Kasumi-1 (cell line): Measurements from ENCODE around the gene BTN1A1.
"Not testable (repeated sequence)": the region's sequence is repeated elsewhere in the genome, so short reads cannot be mapped to it uniquely, and the experiment has no call there.

ENCODE experiments used
- DNase-seq, 2 experiments: peaks; one replicate each; lab custom pipeline; 2025; lab: John Stamatoyannopoulos, UW

The BTN1A1 gene, protein sequence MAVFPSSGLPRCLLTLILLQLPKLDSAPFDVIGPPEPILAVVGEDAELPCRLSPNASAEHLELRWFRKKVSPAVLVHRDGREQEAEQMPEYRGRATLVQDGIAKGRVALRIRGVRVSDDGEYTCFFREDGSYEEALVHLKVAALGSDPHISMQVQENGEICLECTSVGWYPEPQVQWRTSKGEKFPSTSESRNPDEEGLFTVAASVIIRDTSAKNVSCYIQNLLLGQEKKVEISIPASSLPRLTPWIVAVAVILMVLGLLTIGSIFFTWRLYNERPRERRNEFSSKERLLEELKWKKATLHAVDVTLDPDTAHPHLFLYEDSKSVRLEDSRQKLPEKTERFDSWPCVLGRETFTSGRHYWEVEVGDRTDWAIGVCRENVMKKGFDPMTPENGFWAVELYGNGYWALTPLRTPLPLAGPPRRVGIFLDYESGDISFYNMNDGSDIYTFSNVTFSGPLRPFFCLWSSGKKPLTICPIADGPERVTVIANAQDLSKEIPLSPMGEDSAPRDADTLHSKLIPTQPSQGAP

DNA sequence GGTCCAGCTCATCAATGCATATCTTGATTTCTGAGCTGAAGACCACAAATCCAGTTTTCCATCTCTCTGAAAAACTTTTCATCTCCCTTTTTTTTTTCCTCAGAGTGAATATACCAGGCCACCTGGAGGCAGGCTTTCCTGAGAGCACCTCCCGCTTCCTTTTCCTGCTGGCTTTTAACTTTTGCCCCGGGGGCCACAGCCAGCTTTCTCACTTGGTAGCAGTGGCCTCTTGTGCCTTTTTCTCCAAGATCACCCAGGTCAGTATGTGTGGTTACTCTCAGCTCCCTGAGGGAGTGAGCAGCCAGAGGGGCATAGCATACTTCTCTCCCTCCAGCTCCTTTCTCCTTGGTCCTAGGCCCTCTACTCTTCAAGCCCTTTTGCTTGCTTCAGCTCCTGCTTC lies at the start of gene BTN1A1:
Gene BTN1A1, plus strand, starts transcription at position 202 of the 400 bp plus-strand sequence. CDS start 984 bp downstream, outside the sequence.
- DNase-seq = no peak

DNA sequence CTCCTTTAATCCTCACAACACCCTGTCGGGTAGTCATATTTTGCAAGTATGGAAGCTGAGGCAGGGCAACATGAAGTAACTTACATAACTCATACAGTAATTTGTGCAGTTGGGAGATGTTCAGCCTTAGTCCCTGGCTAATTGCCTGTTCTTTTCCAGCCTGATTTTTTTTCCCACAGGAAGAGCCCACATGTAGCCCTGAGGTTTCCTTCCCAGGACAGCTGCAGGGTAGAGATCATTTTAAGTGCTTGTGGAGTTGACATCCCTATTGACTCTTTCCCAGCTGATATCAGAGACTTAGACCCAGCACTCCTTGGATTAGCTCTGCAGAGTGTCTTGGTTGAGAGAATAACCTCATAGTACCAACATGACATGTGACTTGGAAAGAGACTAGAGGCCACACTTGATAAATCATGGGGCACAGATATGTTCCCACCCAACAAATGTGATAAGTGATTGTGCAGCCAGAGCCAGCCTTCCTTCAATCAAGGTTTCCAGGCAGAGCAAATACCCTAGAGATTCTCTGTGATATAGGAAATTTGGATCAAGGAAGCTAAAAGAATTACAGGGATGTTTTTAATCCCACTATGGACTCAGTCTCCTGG lies 47.4 kb upstream of the BTN1A1 start:
- no peak for DNase-seq

DNA sequence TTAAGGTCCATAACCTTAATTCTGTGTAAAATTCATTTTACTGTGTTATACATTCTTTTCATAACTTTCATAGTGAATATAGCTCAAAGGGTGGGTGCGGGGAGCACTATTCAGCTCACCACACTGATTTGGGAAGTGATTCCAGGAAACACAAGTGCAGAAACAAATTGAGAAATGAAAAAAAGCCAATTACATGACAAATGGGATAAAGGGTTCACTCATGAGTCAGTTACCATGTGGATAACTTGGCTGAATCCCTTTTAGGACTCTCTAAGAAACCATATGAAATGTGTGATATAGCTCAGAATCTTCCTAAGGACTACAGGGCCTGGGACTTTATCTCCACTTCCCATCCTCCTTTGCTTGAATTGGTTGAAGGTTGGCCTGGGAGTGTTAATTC lies 45.5 kb upstream of the BTN1A1 start:
- no peak for DNase-seq

DNA sequence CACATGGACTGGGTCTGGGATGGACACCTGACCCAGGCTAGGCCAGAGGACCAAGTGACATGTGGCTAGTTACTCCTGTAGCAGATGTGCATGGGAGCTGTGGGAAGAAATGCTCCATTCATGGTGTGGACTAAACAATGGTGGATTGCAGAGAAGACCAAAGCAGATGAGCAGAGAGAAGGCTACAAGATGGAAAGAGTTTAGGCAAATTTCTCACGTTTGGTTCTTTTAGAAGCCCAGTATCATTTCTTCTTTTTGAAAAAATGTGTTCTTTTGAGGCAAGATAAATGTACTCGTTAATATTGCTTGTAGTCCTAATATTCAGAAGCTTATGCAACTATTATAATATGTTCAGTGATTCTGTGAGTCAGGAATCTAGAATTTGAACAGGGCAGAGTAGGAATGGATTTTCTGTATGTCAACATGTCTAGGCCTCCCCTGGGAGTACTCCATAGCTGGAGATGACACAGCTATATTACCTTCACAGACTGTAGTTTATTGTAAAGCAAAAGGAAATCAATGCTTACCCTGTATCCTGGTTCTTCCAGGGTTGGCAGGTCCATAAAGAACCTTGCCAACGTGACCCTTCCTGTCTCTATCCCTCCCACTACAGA lies 44.6 kb upstream of the BTN1A1 start:
- DNase-seq = no peak

DNA sequence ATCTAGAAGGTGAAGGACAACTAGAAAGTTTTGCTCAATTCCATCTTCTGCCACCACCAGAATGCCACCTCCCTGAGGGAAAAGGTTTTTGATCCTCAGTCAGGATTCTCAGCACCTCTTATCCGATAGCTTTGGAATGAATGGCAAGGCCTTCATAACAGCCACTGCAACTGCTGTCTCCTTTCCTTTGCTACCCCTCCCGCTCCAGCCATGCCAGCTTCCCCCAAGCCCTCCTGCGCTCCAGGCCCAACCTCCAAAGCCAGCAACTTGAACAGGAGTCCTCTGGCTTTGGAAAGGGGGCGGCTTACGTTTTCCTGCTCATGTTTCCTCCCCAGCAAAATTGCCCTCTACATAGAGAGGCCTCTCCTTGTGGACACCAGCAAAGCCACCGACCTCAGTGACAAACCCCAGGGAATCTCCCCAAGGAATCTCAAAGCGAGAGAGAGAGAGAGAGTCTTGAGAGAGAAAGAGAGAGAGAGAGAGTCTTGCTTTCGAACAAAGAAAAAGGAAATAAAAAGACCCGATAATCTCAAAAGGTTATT lies 42.8 kb upstream of the BTN1A1 start:
- DNase-seq = peak in 1 of 2 experiments; percentile 46

DNA sequence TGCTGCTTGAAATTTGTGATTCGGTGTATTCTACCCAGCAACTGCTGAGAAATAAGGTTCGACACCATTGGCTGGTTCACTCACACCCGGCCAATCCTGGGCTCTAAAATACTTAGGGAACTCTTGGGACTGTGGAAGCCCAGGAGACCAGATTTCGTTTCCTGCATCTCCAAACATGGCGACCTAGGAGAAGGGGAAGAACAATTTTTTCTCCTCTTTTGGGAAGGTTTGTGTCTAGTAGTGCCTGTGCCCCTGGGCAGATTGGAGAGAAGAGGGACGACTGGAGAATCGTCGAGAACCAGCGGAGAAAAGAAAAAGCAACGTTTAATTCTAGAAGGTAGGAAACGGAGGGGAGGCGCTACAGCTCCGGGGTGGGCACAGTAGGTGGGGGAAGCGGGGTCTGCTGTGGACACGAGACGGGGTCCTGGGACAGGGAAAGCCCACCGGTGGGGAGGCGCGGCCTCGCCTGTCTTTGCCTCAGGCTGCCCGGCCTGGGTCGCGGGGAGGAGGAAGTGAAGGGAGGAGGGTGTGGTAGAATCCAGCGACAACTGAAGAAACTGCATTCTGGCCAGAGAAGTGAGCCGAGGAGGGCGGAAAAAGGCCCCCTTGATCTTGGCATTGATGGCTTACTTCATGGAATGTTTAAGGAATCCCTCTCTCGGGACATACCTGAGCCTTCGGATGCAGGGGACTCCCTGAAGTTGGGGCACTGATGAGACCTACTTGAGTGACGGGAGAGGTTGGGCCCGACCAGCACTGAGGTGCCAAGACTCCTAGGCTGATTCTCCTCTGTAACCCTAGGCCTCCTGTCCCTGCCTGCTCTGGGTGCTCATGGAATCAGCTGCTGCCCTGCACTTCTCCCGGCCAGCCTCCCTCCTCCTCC lies 42.1 kb upstream of the BTN1A1 start, which contains the start of gene BTN2A1:
Gene BTN2A1, plus strand, starts transcription at position 150 of the 883 bp plus-strand sequence. Its CDS starts 682 bp downstream, at position 832.
- DNase-seq = peak; percentile 93 to 95

DNA sequence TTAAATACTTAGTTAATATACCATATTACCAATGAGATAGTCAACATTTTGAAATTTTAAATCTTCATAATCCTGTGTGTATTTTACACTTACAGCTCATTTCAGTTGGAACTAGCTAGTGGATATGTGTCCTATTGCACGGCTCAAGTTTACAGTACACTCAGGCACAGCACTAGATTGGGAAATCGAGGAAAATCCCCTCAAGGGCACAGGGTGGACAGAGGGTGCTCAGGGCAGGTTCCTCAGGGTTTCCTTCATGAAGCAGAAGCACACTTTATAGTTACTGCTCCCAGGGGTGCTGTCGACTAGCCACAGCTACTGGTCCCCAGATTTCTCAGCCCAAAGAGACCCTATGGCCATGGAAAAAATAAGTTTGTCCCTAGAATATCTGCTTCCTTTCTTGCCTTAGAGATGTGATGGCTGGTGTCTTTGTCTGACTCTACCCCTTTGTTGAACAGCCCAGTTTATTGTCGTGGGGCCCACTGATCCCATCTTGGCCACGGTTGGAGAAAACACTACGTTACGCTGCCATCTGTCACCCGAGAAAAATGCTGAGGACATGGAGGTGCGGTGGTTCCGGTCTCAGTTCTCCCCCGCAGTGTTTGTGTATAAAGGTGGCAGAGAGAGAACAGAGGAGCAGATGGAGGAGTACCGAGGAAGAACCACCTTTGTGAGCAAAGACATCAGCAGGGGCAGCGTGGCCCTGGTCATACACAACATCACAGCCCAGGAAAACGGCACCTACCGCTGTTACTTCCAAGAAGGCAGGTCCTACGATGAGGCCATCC lies 40.9 kb upstream of the BTN1A1 start:
- no peak for DNase-seq

DNA sequence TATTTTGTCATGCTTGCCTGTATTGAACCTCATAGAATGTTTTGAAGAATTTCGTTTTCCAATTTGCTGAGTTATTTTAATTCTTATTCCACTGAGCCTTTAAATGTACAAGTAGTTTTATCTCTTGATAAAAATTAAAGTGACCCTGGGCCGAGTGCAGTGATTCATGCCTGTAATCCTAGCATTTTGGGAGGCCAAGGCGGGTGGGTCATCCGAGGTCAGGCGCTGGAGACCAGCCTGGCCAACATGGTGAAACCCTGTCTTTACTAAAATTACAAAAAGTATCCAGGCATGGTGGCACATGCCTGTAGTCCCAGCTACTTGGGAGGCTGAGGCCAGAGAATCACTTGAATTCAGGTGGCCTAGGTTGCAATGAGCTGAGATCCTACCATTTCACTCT lies 38.8 kb upstream of the BTN1A1 start:
- DNase-seq = not testable (repeated sequence)

DNA sequence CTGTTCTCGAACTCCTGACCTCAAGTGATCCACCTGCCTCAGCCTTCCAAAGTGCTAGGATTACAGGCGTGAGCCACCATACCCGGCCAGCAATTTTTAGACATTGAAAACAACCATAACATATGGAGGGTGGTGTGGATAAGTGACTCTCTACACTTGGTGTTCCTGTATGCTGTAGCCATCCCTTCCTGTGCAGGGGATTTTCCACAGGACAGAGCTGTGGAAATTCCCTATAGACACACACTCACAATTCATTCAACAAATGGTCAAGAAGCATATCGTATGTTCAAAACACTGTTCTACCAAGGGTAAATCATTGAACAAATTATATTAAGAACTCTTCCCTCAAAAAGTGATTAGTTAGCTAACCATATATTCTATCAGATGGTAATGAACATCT lies 36.1 kb upstream of the BTN1A1 start:
- DNase-seq = no peak

DNA sequence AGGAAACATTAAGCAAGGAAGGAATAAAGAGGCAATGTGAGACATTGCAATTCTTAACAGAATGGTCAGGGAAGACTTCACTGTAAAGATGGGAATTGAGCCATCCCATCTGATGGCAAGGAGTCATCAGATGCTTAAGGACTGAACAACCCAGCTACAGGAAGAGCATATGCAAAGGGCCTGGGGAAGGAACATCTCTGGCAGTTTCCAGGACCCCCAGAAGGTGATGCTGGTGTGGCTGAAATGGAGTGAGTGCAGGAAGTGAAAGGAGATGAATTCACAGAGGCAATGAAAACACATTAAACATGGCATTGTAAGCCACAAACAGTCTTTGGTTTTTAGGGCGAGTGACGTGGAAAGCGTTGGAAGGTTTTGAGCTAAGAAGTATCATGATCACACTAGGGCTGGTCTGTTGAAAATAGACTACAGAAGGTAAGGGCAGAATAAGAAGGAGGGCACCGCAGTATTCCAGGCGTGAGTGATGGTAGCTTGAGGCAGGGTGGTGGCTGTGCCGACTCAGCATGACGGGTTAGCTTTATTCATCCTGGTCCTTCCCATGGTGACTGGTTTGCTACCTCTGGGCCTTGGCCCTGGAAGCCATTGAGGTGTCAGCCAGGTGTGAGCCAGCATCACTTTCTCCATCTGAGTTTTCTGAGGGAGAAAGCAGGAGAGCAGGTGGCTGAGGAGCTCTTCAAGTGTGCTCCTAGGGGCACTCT lies 35.5 kb upstream of the BTN1A1 start:
- no peak for DNase-seq

DNA sequence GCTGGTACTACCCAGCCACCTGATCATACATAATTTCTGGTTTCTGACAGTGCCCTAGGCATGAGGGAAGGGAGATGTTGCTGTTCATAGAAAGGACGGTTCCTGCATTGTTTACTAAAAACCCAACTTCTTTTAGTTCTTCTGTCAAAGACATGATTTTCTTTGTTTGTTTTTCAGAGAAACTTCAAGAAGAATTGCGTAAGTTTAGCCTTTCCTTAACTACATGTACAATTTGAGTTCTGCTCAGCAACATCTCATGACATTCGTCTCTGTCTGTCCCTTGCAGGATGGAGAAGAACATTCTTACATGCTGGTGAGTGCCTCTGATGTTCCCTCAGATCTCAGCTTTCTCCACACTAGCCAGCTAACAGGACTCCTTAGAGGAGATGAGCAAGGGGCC lies 34.3 kb upstream of the BTN1A1 start:
- no peak for DNase-seq

DNA sequence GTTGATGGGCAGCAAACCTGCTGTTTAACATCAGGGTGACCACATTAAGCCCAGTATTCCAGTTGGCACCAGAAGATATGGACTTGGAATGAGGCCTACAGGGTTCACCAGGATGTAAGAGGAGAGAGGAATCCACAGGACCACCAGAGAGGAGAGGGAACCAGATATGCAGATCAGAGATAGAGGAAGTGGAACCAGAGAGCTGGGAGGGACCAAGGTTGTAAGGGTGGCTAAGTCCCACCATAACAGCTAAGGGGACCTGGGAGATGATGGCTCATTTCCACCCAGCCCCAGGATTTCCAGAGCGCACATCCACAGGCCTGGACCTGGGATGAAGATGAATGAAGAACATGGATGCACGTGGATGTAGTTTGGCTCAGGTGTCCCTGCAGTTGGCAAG lies 31.3 kb upstream of the BTN1A1 start:
- DNase-seq = no peak

DNA sequence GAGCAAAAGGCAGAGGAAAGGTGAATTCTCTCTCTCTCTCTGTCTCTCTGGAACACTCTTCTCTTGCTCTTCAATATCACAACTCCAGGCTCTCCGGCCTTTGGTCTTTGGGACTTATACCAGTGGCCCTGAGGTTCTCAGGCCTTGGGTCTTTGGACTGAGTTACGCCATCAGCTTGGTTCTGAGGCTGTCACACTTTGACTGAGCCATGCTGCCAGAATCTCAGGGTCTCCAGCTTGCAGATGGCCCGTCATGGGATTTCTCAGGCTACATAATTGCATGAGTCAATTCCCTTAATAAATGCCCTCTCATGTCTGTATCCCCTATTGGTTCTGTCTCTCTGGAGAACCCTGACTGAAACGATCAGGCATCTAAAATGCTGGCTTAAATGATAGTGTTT lies 29.5 kb upstream of the BTN1A1 start:
- DNase-seq = no peak

DNA sequence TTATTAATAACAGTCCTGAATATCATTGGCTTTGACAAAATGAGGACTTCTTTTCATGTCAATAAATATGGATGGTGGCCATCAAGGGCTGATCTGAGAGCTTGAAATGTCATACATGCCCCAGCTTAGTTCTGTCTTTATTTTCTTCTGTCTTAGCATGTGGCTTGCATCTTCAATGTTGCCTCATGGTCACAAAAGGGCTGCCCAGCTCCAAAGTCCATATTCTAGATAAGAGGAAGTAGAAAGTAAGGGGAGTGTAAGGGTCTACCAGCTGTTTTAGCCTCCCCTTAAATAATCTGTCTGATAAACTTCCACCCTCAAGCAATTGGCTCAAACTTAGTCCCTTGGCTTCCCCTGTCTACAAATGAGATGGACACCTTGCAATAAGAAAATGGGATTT lies 28.1 kb upstream of the BTN1A1 start:
- DNase-seq = no peak

DNA sequence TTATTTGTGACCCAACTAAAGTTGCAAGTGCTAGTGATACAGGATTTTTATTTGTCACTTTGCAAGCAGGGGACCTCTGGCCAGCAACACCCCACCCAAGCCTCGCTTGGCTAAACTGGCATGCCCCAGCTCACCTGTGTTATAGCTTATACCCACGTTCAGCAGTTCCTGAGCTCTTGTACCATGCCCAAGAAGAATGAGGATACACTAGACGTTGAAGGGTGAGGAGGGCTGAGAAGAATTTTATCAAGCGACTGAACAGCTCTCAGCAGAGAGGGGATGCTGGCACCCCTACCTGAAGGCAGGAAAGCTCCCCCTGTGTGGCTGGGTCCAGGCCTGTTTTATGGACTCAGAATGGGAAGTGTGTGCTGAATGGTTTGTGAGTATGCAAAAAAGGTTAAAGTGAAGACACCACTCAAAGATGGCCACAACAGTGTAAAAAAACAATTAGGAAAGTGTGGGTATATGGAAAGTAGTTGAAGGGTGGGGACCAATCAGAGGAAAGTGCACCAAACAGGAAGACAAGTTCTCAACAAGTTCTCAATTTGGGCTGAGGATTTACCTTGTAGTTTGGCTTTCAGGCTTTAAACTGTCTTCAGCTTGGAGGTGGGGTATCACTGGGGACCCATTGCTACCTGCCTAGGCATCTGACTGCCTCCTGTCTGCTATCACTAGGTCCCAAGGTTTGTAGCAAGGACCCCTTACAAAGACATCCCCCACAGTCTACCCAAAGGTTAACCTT lies 27.4 kb upstream of the BTN1A1 start:
- no peak for DNase-seq

DNA sequence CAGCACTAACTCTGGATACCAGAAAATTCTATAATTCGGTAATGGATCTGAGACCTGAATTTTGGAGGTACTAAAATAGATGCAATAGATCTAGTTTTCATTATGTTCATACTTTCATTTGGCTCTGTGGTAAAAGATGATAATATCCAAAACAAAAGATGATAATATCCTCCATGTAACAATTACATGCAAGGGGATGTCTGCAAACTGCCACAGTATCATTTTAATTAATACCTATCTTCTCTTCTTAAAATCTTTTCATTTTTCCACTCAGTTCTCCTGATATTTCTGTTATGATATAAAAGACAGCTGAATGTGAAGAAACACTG lies 26.7 kb upstream of the BTN1A1 start:
- DNase-seq = peak in 1 of 2 experiments; percentile 61

DNA sequence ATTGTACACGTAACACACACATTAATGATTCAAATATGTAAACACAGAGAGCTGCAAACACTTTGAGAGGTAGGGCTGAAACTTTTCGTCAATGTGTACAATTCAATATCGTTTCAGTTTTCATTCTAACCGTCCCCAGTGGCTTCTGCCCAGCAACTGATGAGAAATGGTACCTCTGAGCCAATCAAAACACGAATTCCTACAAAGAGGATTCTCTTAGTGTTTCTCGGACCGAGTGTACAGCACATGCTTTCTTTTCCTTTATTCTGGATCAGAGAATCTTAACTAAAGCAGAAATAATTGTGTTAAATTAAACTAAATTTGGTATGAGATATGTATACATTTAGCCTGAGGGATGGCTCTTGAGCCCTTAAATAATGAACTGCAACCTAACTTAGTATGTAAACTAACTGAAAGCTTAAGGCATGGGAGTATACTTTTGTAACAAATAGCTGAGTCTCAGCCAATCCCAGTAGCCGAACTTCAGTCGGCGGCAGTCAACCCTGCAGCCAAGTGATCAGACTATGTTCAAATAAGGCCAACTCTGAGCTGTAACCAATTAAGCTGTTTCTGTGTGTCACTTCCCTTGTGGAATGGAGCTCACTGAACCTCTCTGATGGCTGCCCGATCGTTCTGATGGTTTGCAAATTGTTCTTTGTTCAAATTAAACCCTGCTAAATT lies 26.2 kb upstream of the BTN1A1 start:
- peak; percentile 98 to 99 for DNase-seq

DNA sequence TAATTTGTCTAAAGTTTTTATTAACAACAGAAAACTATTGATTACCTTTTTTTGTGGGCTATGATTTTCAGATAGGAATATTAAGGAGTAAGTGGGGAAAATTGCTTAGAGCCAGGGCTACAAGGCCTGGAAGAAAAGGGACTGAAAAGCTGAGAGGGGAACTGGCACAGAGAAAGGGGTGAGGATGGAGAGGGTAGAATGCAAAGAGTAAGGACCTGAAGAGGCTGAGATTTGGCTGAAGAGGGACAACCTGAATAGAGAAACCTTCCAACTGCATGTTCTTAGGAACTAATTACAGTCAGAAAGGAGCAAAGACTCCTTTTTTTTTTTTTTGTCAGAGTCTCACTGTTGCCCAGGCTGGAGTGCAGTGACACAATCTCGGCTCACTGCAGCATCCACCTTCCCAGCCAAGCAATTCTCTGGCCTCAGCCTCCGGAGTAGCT lies 25.6 kb upstream of the BTN1A1 start:
- DNase-seq = peak in 1 of 2 experiments; percentile 39
